SK-N-SH (cell line): Measurements from ENCODE around the gene GPR25.

Experiments
- GABPA ChIP-seq: IDR thresholded peaks from 2 replicates; pipeline ENCODE4 v1.4.0; 2012; ENCODE audit warnings: low read depth, mild to moderate bottlenecking
- NFIC ChIP-seq: IDR thresholded peaks from 2 replicates; pipeline ENCODE4 v1.4.0; 2012; ENCODE audit warnings: borderline replicate concordance
- RAD21 ChIP-seq: IDR thresholded peaks from 2 replicates; pipeline ENCODE4 v1.6.1; 2012; ENCODE audit warnings: mild to moderate bottlenecking, low read length
- RXRA ChIP-seq: IDR thresholded peaks from 2 replicates; pipeline ENCODE4 v1.4.0; 2012; ENCODE audit warnings: low read depth, mild to moderate bottlenecking, borderline replicate concordance
- TAF1 ChIP-seq: IDR thresholded peaks from 2 replicates; pipeline ENCODE4 v1.6.1; 2012; ENCODE audit warnings: low read depth, mild to moderate bottlenecking, low read length, moderate library complexity, borderline replicate concordance
- TF ChIP-seq, protein P1 (sequence below): fragments of 200-600 bp; sonication (generic); IDR thresholded peaks from 2 replicates; pipeline ENCODE4 v1.6.1; 2017; ENCODE audit warnings: antibody characterized with exemption, mild to moderate bottlenecking, moderate library complexity
- TF ChIP-seq, protein P2 (sequence below): fragments of 150-350 bp; IDR thresholded peaks from 2 replicates; pipeline ENCODE4 v1.6.1; 2017; ENCODE audit warnings: antibody characterized with exemption, low read length, low read depth, borderline replicate concordance

DNA sequence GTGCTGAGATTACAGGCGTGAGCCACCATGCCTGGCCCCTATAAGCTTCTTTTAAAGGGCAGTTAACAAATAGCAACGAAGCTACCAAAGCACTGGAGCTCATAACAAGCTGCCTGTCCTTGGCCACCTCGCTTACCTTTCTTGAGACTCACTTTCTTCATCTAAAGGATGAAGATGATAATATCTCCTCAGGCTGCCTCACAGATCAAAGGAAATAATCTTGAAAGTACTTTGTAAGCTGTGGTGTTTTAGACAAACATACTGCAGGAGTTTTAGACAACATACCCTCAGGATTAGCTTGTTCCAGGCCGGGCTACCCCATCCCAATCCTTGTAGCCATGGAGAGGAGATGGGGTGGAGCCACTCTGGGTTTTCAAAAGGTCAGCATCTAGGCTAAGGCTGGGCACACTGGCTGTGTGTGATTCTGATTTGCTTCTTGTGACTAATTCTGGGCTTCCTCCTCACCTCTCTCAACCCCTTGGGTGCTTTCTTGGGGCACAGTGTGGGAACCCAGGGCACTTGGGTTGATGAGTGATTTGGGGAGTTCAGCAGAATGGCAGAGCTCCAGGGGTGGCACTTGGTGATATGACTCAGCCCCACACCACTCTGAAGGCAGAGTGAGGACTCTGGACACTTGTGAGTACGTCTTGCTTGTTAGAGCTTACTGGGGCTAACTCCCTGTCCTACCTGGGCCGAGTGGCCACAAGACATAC is 5.2 kb downstream of the GPR25 start:
- TF ChIP-seq, protein P1, sequence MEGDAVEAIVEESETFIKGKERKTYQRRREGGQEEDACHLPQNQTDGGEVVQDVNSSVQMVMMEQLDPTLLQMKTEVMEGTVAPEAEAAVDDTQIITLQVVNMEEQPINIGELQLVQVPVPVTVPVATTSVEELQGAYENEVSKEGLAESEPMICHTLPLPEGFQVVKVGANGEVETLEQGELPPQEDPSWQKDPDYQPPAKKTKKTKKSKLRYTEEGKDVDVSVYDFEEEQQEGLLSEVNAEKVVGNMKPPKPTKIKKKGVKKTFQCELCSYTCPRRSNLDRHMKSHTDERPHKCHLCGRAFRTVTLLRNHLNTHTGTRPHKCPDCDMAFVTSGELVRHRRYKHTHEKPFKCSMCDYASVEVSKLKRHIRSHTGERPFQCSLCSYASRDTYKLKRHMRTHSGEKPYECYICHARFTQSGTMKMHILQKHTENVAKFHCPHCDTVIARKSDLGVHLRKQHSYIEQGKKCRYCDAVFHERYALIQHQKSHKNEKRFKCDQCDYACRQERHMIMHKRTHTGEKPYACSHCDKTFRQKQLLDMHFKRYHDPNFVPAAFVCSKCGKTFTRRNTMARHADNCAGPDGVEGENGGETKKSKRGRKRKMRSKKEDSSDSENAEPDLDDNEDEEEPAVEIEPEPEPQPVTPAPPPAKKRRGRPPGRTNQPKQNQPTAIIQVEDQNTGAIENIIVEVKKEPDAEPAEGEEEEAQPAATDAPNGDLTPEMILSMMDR, result no peak
- TF ChIP-seq RXRA (no peak), TAF1 (no peak), NFIC (no peak), RAD21 (no peak), GABPA (no peak)
- TF ChIP-seq, protein P2, sequence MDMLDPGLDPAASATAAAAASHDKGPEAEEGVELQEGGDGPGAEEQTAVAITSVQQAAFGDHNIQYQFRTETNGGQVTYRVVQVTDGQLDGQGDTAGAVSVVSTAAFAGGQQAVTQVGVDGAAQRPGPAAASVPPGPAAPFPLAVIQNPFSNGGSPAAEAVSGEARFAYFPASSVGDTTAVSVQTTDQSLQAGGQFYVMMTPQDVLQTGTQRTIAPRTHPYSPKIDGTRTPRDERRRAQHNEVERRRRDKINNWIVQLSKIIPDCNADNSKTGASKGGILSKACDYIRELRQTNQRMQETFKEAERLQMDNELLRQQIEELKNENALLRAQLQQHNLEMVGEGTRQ, result no peak
